Measurements from ENCODE around the gene ARHGAP6.

ARHGAP6 gene

DNA sequence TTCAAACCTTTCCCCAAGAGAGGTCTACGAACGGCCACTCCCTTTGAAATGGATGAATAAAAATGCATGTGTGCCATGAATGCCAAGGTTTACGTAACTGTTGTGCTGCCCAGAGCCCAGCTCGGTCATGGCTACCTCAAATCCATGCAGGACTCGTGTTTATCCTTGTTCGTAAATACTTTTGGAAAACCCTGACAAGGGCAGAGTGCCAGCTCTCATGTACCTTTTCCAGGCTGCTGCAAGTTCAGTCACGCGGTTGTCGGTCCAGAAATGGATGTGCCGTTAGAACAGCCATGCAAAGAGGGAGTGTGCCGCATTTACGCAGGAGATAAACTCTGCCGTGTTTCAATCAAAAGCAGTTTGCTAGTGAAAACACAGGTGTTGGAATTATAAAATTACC lies 249.1 kb downstream of the ARHGAP6 start:
- no peak overlapping the region for H3K4me3 ChIP-seq (ENCODE audit: low read depth, low read length)
- POLR2A ChIA-PET, result no interaction called here
- DNase-seq (ENCODE audit: low read depth, low spot score), result no peak
- TF ChIP-seq, protein P1, sequence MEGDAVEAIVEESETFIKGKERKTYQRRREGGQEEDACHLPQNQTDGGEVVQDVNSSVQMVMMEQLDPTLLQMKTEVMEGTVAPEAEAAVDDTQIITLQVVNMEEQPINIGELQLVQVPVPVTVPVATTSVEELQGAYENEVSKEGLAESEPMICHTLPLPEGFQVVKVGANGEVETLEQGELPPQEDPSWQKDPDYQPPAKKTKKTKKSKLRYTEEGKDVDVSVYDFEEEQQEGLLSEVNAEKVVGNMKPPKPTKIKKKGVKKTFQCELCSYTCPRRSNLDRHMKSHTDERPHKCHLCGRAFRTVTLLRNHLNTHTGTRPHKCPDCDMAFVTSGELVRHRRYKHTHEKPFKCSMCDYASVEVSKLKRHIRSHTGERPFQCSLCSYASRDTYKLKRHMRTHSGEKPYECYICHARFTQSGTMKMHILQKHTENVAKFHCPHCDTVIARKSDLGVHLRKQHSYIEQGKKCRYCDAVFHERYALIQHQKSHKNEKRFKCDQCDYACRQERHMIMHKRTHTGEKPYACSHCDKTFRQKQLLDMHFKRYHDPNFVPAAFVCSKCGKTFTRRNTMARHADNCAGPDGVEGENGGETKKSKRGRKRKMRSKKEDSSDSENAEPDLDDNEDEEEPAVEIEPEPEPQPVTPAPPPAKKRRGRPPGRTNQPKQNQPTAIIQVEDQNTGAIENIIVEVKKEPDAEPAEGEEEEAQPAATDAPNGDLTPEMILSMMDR (IDR thresholded peaks at IDR 0.05; ENCODE audit: insufficient read depth, low read length, missing control alignments), result no peak
- CTCF ChIA-PET, result interaction anchor here (1.1 kb wide), 1 partner anchor 8 kb away, joined by 3 read pairs; no protein-coding TSS in a partner anchor

DNA sequence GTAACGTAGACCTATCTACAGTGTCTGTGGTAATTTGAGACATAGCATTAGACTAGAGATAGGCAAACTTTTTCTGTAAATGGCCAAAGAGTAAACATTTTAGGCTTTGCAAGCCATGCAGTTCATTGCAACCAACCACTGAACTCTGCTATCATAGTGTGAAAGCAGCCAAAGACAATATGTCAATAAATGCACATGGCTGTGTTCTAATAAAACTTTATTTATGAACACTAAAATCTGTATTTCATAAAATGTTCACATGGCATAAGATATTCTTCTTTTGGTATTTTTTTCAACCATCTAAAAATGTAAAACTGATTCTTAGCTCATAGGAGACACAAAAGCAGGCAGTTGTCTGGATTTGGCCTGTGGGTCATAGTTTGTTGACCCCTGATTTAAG lies 251.6 kb downstream of the ARHGAP6 start:
- DNase-seq (ENCODE audit: low read depth, low spot score), result no peak
- H3K4me3 ChIP-seq (ENCODE audit: low read depth, low read length), result no peak overlapping the region
- TF ChIP-seq, protein P1 (IDR thresholded peaks at IDR 0.05; ENCODE audit: insufficient read depth, low read length, missing control alignments), result no peak
- ChIA-PET POLR2A (no interaction called here), CTCF (no interaction called here)

DNA sequence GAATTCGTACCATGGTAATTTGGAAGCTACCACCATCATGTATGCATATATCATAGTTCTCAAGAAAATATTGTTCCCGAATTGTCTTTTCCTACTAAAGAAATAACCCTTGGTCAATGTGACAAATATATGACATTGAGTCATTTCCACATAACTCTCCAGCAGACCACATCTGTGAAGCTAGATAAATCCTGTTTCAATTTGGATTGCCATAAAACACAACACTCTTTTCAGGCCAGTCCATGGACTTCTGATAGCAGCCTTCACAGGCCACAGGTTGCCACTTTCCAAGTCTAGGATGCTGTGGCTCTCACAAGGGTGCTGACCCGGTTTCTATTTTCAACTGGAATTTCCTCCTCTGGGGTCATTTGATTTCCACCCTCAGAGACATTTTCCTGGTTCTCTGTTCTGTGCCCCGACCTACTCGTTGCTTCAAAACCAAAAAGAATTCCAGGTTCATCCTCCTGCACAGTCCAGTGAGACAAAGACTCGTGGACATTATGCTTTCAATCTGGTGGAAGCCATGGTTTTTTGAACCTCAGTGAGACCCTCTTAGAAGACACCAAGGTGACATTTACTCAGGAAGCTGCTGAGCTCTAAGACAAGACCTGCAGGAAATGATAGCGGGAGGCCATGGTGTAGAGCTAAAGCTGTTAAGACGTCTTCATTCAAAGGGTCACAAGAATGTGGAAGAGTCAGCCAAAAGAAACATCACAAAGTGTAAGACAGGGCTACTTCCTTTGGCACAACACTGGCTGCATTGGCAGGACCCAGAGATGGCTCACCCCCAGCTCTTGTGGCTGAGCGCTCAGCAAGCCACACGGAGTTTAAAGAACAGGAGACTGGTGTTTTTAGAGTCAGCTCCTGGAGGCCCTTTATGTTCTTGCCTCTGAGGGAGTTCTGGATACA lies 252.8 kb downstream of the ARHGAP6 start:
- CTCF ChIA-PET, result no interaction called here
- DNase-seq (ENCODE audit: low read depth, low spot score), result no peak
- H3K4me3 ChIP-seq (ENCODE audit: low read depth, low read length), result no peak overlapping the region
- TF ChIP-seq, protein P1 (IDR thresholded peaks at IDR 0.05; ENCODE audit: insufficient read depth, low read length, missing control alignments), result no peak
- POLR2A ChIA-PET, result no interaction called here

DNA sequence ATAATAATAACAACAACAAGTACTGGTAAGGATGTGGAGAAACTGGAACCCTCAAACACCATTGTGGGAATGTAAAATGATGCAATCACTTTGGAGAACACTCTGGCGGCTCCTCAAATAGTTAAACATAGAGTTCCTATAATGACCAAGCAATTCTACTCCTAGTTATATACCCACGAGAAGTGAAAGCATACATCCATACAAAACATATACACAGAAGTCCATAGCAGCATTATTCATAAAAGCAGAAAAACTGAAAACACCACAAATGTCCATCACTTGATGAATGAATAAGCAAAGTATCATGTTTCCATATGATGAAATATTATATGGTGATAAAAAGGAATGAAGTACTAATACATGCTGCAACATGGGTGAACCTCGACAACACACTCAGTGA lies 255.8 kb downstream of the ARHGAP6 start:
- DNase-seq (ENCODE audit: low read depth, low spot score), result no peak
- ChIA-PET CTCF (no interaction called here), POLR2A (no interaction called here)
- TF ChIP-seq, protein P1 (IDR thresholded peaks at IDR 0.05; ENCODE audit: insufficient read depth, low read length, missing control alignments), result no peak
- no peak overlapping the region for H3K4me3 ChIP-seq (ENCODE audit: low read depth, low read length)

DNA sequence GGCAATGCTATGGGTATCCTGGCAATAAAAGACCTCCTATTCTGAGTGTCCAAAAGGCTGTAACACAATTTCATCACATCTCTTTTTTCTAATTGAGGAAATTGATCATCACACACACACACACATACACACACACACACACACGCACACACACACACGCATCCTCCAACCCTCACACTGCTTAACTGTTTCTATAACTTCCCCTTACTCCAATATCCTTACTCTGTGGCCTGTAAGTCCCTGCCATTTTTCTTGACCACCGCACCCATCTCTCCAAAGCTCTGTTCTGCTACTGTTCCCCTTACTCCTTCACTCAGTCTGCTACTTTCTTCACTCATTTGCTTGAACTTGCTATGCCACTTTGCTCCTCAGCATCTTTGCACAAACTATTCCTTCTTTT lies 256.9 kb downstream of the ARHGAP6 start:
- no peak overlapping the region for H3K4me3 ChIP-seq (ENCODE audit: low read depth, low read length)
- ChIA-PET POLR2A (no interaction called here), CTCF (no interaction called here)

DNA sequence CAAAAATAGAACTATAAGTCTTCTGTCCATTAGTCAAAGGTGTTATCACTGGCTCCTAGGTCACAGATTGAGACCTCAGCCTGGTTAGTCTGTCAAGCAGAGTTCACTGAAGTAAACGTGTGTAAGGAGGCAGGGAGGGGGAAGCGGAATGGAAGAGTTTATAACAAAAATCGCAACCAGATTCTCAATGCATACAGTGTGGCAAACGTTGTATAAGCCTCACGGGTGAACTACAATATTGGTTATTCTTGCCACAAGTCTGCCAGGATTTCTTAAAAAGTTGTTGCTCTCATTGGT lies 257.7 kb downstream of the ARHGAP6 start:
- DNase-seq (ENCODE audit: low read depth, low spot score), result no peak
- TF ChIP-seq, protein P1 (IDR thresholded peaks at IDR 0.05; ENCODE audit: insufficient read depth, low read length, missing control alignments), result no peak
- CTCF ChIA-PET, result no interaction called here
- POLR2A ChIA-PET, result no interaction called here
- no peak overlapping the region for H3K4me3 ChIP-seq (ENCODE audit: low read depth, low read length)

More for the DNA sequence above, 256.9 kb downstream of the ARHGAP6 start:
- no peak for DNase-seq (ENCODE audit: low read depth, low spot score)
- TF ChIP-seq, protein P1 (IDR thresholded peaks at IDR 0.05; ENCODE audit: insufficient read depth, low read length, missing control alignments), result no peak
